ENCODE measurements around the gene CRY1.
"Not testable (repeated sequence)": the region's sequence is repeated elsewhere in the genome, so short reads cannot be mapped to it uniquely, and the experiment has no call there.

CRY1 gene

DNA sequence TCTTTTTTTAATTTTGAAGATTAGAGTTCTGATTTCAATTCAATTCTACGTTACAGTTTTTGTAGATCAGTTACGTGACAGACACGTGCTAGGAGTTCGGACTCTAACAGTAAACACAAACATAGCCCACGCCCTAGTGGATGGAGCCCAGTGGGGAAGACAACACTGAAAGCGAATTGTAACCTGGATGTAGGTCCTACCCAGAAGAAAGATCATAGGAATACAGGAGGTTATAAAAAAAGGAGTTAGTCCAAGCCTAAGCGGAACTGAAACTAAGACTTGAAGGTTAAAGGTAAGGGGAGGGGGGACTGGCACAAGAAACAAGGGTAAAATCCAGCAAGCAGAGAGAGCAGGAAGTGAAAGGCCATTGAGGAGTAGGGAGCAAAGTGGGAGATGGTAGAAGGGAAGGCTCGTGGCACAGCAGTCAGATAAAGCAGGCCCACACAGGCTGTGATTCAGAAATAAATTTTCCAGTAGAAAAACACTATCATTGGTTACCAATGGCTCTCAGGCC is 15.7 kb upstream of the CRY1 start:
- H3K4me3 ChIP-seq = no peak overlapping the region
- TF ChIP-seq, protein P1, sequence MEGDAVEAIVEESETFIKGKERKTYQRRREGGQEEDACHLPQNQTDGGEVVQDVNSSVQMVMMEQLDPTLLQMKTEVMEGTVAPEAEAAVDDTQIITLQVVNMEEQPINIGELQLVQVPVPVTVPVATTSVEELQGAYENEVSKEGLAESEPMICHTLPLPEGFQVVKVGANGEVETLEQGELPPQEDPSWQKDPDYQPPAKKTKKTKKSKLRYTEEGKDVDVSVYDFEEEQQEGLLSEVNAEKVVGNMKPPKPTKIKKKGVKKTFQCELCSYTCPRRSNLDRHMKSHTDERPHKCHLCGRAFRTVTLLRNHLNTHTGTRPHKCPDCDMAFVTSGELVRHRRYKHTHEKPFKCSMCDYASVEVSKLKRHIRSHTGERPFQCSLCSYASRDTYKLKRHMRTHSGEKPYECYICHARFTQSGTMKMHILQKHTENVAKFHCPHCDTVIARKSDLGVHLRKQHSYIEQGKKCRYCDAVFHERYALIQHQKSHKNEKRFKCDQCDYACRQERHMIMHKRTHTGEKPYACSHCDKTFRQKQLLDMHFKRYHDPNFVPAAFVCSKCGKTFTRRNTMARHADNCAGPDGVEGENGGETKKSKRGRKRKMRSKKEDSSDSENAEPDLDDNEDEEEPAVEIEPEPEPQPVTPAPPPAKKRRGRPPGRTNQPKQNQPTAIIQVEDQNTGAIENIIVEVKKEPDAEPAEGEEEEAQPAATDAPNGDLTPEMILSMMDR (IDR thresholded peaks at IDR 0.05) = no peak
- no peak overlapping the region for H3K27ac ChIP-seq
- no peak for DNase-seq (ENCODE audit: low spot score)

DNA sequence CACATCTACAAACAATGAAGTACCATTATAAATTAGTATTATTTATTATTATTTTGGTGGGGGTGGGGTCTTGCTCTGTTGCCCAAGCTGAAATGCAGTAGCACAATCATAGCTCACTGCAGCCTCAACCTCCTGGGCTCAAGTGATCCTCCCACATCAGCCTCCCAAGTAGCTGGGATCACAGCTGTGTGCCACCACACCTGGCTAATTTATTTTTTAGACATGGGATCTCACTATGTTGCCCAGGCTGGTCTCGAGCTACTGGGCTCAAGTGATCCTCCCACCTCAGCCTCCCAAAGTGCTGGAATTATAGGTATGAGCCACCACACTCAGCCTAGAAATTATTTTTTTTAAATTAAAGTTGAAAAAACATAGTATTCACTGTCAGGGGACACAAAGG is 15.0 kb upstream of the CRY1 start:
- not testable (repeated sequence) for H3K4me3 ChIP-seq; H3K27ac ChIP-seq; DNase-seq (ENCODE audit: low spot score)

DNA sequence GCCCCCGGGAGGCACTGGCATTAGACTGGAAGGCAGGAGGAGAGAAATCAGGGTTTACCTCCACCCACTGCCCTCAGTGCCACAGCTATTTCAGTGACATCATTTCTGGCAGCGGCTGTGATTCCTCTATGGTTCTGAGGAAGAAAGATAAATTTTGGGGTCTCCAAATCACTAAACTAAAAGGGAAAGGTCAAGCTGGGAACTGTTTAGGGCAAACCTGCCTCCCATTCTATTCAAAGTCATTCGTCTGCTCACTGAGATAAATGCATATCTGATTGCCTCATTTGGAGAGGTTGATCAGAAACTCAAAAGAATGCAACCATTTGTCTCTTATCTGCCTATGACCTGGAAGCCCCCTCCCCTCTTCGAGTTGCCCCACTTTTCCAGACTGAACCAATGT is 14.0 kb upstream of the CRY1 start:
- Histone ChIP-seq H3K27ac (no peak overlapping the region), H3K4me3 (no peak overlapping the region)
- TF ChIP-seq, protein P1 (IDR thresholded peaks at IDR 0.05) = no peak
- no peak for DNase-seq (ENCODE audit: low spot score)

DNA sequence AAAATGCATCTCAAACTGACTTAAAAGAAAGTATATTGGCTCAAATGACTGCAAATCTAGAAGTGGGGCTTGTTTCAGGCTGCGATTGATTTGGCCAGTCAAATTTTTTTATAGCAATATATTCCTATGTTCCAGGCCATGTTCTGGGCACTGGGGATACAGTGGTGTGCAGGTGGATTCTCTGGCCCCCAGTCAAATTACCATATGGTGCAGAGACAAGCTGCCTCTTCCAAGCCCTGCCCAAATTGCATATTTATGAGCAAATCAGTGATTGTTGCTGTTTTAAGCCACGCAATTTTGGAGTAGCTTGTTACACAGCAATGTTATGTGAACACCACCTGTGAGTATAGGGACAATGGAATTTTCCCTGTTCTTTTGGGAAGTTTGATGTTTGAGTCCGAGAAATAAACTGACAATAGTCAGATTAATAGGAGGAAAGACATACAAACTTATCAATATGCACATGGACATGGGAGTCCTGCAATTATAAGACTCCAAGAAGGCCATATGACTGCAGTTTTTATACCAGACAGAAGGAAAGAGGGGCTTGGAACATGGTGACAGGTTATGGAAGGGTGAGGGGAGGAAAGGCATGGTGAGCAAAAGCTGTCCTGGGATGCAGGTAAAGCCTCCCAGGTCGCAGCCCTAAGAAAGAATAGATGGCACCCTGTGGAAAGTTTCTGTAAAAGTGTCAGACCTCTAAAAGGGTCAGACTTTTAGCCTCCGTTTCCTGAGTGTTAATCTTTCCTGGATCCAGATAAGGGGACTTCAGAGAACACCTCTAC is 13.1 kb upstream of the CRY1 start:
- H3K4me3 ChIP-seq = no peak overlapping the region
- H3K27ac ChIP-seq = no peak overlapping the region
- TF ChIP-seq, protein P1 (IDR thresholded peaks at IDR 0.05) = no peak
- DNase-seq (ENCODE audit: low spot score) = no peak

DNA sequence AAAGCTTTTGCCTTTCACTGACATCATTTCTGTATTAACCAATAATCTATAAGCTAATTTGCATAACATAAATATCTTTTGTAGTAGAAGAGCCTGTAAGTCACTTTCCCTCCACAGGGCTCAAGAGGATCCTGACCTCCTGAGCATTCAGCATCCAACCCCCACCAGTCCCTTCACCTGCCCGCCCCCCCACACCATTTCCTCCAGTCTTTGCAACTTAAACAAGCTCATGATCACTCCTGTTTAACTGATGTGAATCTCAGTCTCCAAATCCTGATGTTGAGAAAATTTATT is 12.0 kb upstream of the CRY1 start:
- TF ChIP-seq, protein P1 (IDR thresholded peaks at IDR 0.05) = no peak
- Histone ChIP-seq H3K4me3 (no peak overlapping the region), H3K27ac (no peak overlapping the region)
- DNase-seq (ENCODE audit: low spot score) = no peak

DNA sequence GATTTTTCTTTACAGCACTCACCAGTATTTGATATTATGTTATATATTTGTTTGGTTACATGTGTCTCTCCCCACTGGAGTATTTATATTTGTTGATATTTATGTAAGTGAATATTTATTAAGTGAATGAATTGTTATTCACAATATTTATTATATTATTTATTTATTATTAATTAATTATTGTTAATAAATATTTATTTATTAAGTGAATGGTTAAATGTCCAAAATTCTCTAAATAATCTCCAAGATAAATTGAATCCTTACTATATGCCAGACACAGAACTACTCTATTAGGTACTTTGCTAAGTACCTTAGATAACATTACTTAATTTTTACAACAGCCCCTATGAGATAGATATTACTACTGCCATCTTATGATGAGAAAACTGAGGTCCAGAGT is 10.2 kb upstream of the CRY1 start:
- Histone ChIP-seq H3K4me3 (no peak overlapping the region), H3K27ac (no peak overlapping the region)
- TF ChIP-seq, protein P1 (IDR thresholded peaks at IDR 0.05) = no peak
- no peak for DNase-seq (ENCODE audit: low spot score)

DNA sequence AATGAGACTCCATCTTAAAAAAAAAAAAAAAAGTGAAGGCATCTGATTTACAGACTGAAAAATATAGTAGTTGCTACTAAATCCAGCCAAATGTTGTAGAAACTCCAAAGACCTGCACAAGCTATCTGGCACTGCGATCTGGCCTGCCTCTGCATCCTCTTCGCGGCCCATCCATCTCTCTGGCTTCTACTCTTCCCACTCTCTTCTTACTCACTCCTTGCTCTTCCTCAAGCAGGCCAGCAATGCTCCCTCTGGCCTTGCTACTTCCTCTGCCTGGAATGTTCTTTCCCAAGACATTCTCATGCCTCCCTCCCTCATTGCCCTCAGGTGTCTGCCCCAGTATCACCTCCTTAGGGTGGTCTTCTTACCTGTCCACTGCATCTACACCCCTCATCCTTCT is 9.7 kb upstream of the CRY1 start:
- DNase-seq (ENCODE audit: low spot score) = no peak

More for the DNA sequence above, 9.7 kb upstream of the CRY1 start:
- H3K27ac ChIP-seq = no peak overlapping the region
- TF ChIP-seq, protein P1 (IDR thresholded peaks at IDR 0.05) = no peak
- no peak overlapping the region for H3K4me3 ChIP-seq
